Measurements from ENCODE around the gene ZNF561.

The ZNF561 gene

DNA sequence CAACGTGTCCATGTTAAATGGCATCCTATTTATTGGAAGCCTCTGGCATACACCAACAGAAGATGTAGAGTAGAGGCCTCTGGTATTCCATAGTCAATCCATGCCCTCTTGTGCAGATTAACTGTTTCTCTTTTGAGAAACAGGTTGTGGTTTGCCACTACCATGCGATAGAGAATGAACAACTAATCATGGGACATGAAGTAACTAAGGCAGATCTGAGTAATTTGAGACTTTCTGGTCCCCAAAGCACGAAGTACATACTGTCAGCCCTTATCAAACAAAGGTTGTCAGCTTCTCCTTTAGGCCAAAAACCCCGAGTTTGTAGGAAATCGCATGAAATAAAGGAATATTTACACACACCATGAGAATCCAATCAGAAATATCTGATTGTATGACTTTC is 40.3 kb downstream of the ZNF561 start:
- DNase-seq: no peak

DNA sequence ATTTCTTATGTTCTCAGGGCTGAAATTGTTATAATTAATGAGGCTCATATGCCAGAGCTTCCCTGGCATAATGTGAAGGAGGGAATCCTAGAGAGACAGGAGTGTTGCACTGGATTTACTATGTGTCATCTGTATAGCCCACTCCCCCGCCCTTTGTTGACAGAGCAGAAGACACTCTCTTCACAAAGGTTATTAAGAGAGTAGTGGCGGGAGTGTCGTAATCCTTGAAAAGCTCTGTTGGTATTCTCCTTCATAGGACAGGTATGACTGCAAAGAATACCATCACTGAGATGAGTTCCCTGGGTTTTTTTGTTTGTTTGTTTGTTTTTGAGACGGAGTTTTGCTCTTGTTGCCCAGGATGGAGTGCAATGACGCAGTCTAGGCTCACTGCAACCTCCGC is 50.8 kb downstream of the ZNF561 start:
- no peak for DNase-seq

DNA sequence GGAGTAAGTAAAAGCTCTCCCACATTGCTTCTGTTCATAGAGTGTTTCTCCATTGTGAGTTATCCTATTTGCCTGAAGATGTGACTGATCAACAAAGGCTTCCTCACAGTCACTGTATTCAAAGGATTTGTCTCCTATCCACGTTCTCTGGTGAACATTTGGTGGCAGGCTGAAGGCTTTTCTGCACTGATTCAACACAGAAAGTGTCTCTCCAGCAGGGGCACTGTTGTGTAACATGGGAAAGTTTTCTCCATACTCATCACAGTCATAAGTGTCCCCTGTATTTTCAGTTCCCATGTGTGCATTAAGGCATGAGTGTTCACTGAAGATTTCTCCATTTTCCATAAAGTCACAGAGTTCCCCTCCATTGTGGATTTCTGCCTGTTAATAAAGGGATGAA is 54.3 kb downstream of the ZNF561 start:
- DNase-seq: no peak

DNA sequence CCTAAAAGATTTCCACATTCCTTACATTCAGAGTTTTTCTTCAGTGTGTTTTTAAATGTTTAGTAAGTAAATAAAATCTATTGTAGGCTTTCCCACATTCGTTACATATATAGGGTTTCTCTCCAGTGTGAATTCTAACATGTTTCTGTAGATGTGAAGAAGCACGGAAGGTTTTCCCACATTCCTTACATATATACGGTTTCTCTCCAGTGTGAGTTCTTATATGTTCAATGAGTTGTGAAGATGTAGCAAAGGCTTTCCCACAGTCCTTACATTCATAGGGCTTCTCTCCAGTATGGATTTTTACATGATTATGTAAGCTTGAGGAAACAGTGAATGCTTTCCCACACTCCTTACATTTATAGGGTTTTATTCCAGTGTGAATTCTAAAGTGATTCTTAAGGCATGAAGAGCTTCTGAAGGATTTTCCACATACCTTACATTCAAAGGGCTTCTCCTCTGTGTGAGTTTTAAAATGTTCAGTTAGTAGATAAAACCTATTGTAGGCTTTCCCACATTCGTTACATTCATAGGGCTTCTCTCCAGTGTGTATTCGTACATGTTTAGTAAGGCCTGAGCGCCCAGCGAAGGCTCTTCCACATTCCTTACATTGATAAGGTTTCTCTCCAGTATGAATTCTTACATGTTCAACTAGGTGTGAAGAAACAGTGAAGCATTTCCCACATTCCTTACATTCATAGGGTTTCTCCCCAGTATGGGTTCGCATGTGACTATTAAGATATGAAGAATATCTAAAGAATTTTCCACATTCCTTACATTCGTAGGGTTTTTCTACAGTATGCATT is 54.9 kb downstream of the ZNF561 start:
- no peak for DNase-seq
